NK-92 (cell line): ENCODE measurements around the gene FXYD5.

Experiments
- DNase-seq: peaks from one replicate; lab custom pipeline; 2025; ENCODE audit not compliant: unreplicated experiment; lab: John Stamatoyannopoulos, UW

The FXYD5 gene

GRCh38 chr19:35154525-35155406, at the start of gene FXYD5:
TSS of gene FXYD5 (plus strand) at chr19:35154735. CDS start at chr19:35155551, 816 bp downstream.
- DNase-seq: no peak

- no peak for DNase-seq
Observed at GRCh38 chr19:35105047-35105410, 49.5 kb upstream of the FXYD5 start.

- DNase-seq: no peak
Observed at GRCh38 chr19:35105411-35106290, 48.9 kb upstream of the FXYD5 start.

GRCh38 chr19:35106291-35106583, 48.3 kb upstream of the FXYD5 start:
- DNase-seq: no peak

GRCh38 chr19:35106898-35107541, 47.5 kb upstream of the FXYD5 start:
- no peak for DNase-seq

GRCh38 chr19:35107545-35107944, 47.0 kb upstream of the FXYD5 start:
- no peak for DNase-seq

- no peak for DNase-seq
Observed at GRCh38 chr19:35108730-35109129, 45.8 kb upstream of the FXYD5 start.

GRCh38 chr19:35109395-35110112, 45.0 kb upstream of the FXYD5 start:
- DNase-seq: no peak

GRCh38 chr19:35110974-35111373, 43.6 kb upstream of the FXYD5 start:
- DNase-seq: no peak

GRCh38 chr19:35112995-35113688, 41.4 kb upstream of the FXYD5 start:
- DNase-seq: no peak

GRCh38 chr19:35114353-35115176, 40.0 kb upstream of the FXYD5 start:
- DNase-seq: no peak

- DNase-seq: no peak
Observed at GRCh38 chr19:35115177-35115951, 39.2 kb upstream of the FXYD5 start, which contains the start of gene FXYD3. TSS of gene FXYD3 (plus strand) at chr19:35115823. CDS start at chr19:35119377, 3,554 bp downstream.

- DNase-seq: no peak
Observed at GRCh38 chr19:35116072-35116801, 38.3 kb upstream of the FXYD5 start.

GRCh38 chr19:35117116-35117515, 37.4 kb upstream of the FXYD5 start:
- no peak for DNase-seq

- no peak for DNase-seq
Observed at GRCh38 chr19:35117799-35118198, 36.7 kb upstream of the FXYD5 start.

GRCh38 chr19:35118268-35119020, 36.1 kb upstream of the FXYD5 start:
- no peak for DNase-seq

GRCh38 chr19:35119091-35119490, 35.4 kb upstream of the FXYD5 start:
- no peak for DNase-seq
